GM18861 (cell line): ENCODE measurements around the gene ZFHX3.
"Not testable (repeated sequence)": the region's sequence is repeated elsewhere in the genome, so short reads cannot be mapped to it uniquely, and the experiment has no call there.

Experiments used
- ATAC-seq: cut with Tn5 transposase; IDR thresholded peaks from one replicate; pipeline ENCODE4 v1.9.1; 2021; ENCODE audit not compliant: unreplicated experiment

The ZFHX3 gene

GRCh38 chr16:73047536-73048291 is at the start of gene ZFHX3:
Gene ZFHX3, minus strand, starts transcription at chr16:73048128. Its CDS starts 87,983 bp downstream, at chr16:72960145.
- ATAC-seq: peak; percentile 78

- ATAC-seq: no peak
Measured at GRCh38 chr16:73096510-73096909, 48.6 kb upstream of the ZFHX3 start.

GRCh38 chr16:73095885-73096421 is 48.0 kb upstream of the ZFHX3 start:
- ATAC-seq: no peak

GRCh38 chr16:73095142-73095820 is 47.4 kb upstream of the ZFHX3 start:
- ATAC-seq: no peak

GRCh38 chr16:73094371-73094770 is 46.4 kb upstream of the ZFHX3 start:
- ATAC-seq: no peak

GRCh38 chr16:73093146-73094144 is 45.5 kb upstream of the ZFHX3 start:
- no peak for ATAC-seq

GRCh38 chr16:73092236-73092781 is 44.4 kb upstream of the ZFHX3 start:
- no peak for ATAC-seq

- ATAC-seq: no peak
Measured at GRCh38 chr16:73091174-73091573, 43.2 kb upstream of the ZFHX3 start.

- no peak for ATAC-seq
Measured at GRCh38 chr16:73089420-73089819, 41.5 kb upstream of the ZFHX3 start.

GRCh38 chr16:73086108-73086507 is 38.2 kb upstream of the ZFHX3 start:
- ATAC-seq: no peak

GRCh38 chr16:73083271-73083670 is 35.3 kb upstream of the ZFHX3 start:
- no peak for ATAC-seq

- not testable (repeated sequence) for ATAC-seq
Measured at GRCh38 chr16:73082634-73083051, 34.7 kb upstream of the ZFHX3 start.

- no peak for ATAC-seq
Measured at GRCh38 chr16:73080931-73081330, 33.0 kb upstream of the ZFHX3 start.

- no peak for ATAC-seq
Measured at GRCh38 chr16:73076324-73076810, 28.4 kb upstream of the ZFHX3 start.

- ATAC-seq: no peak
Measured at GRCh38 chr16:73074382-73074781, 26.5 kb upstream of the ZFHX3 start.

- ATAC-seq: not testable (repeated sequence)
Measured at GRCh38 chr16:73072051-73072450, 24.1 kb upstream of the ZFHX3 start.

- ATAC-seq: no peak
Measured at GRCh38 chr16:73071131-73071940, 23.4 kb upstream of the ZFHX3 start.

- ATAC-seq: no peak
Measured at GRCh38 chr16:73069581-73070262, 21.8 kb upstream of the ZFHX3 start.
